Tibial artery (tissue), 4 donors: ENCODE measurements around the gene LRRC1.

Experiments
- DNase-seq, 2 donors: peaks; one replicate each; pipeline ENCODE4 v3.0.0-alpha.2; 2019
- H3K27ac ChIP-seq, 2 donors: fragments of 200-600 bp; sonication (generic) in 1 of 2; 1 replicate in 1 of 2; 2 replicates in 1 of 2; pipeline ENCODE4 v1.5.1; 2018 to 2019; ENCODE audit warnings: mild to moderate bottlenecking in 1 of 2
- H3K27me3 ChIP-seq, 2 donors: fragments of 200-600 bp; sonication (generic) in 1 of 2; one replicate each; pipeline versions ENCODE4 v1.5.1 to v1.6.0; 2016 to 2019
- H3K36me3 ChIP-seq, 3 donors: fragments of 200-600 bp; sonication (generic) in 2 of 3; one replicate each; pipeline ENCODE4 v1.5.1; 2016 to 2019; ENCODE audit warnings: mild to moderate bottlenecking in 2 of 3
- H3K4me1 ChIP-seq, 4 donors: fragments of 200-600 bp; sonication (generic) in 2 of 4; 1 replicate in 3 of 4; 2 replicates in 1 of 4; pipeline ENCODE4 v1.5.1; 2016 to 2019
- H3K4me3 ChIP-seq, 2 donors: fragments of 200-600 bp; sonication (generic) in 1 of 2; 1 replicate in 1 of 2; 2 replicates in 1 of 2; pipeline ENCODE4 v1.5.1; 2018 to 2019; ENCODE audit warnings: mild to moderate bottlenecking in 2 of 2
- H3K9me3 ChIP-seq, 3 donors: fragments of 200-600 bp; sonication (generic) in 1 of 3; one replicate each; pipeline ENCODE4 v1.5.1; 2016 to 2019
- CTCF ChIP-seq, 2 experiments: fragments of 200-600 bp in 1 of 2; fragments of 450-650 bp in 1 of 2; IDR thresholded peaks; one replicate each; pipeline ENCODE4 v1.5.1; 2017 to 2019; ENCODE audit warnings: antibody characterized with exemption in 2 of 2, mild to moderate bottlenecking in 1 of 2, moderate library complexity in 1 of 2
- intact Hi-C: fragments of 100-400 bp; cut with DNase I; formaldehyde crosslinking; loops from one replicate; pipeline ENCODE4 v1.15.0; 2023; ENCODE audit warnings: low total_unique reads

LRRC1 gene

GRCh38 chr6:53915026-53915691 lies 120.4 kb downstream of the LRRC1 start:
- Histone ChIP-seq H3K4me3 (no peak overlapping the region), H3K27ac (no peak overlapping the region), H3K27me3 (no peaks in the 10 kb centered on the region), H3K36me3 (peaks cover 6 to 33% (median 12%) of the 10 kb centered on the region in 3 donors), H3K4me1 (no peaks in the 10 kb centered on the region), H3K9me3 (no peaks in the 10 kb centered on the region)
- TF ChIP-seq CTCF (IDR thresholded peaks at IDR 0.05) = no peak
- intact Hi-C loops = no loop called here
- no peak for DNase-seq

- Histone ChIP-seq H3K27me3 (no peaks in the 10 kb centered on the region), H3K4me3 (no peak overlapping the region), H3K9me3 (no peaks in the 10 kb centered on the region), H3K36me3 (peaks cover 15 to 44% (median 22%) of the 10 kb centered on the region in 3 donors), H3K4me1 (no peaks in the 10 kb centered on the region), H3K27ac (no peak overlapping the region)
- intact Hi-C loops = no loop called here
- DNase-seq = no peak
- no peak for TF ChIP-seq CTCF (IDR thresholded peaks at IDR 0.05)
Measured at GRCh38 chr6:53916804-53917463, 122.1 kb downstream of the LRRC1 start.

- no peak for DNase-seq
- peaks cover 16 to 47% (median 22%) of the 10 kb centered on the region in 3 donors for H3K36me3 ChIP-seq
- no peak overlapping the region for H3K4me3 ChIP-seq
- no peak overlapping the region for H3K27ac ChIP-seq
- peaks cover 0 to 3% (median 0%) of the 10 kb centered on the region in 4 donors for H3K4me1 ChIP-seq
- no peaks in the 10 kb centered on the region for H3K27me3 ChIP-seq
- intact Hi-C loops = no loop called here
- no peaks in the 10 kb centered on the region for H3K9me3 ChIP-seq
- no peak for TF ChIP-seq CTCF (IDR thresholded peaks at IDR 0.05)
Measured at GRCh38 chr6:53917464-53917842, 122.6 kb downstream of the LRRC1 start.

- H3K9me3 ChIP-seq = no peaks in the 10 kb centered on the region
- intact Hi-C loops = no loop called here
- DNase-seq = no peak
- peaks cover 0 to 7% (median 0%) of the 10 kb centered on the region in 4 donors for H3K4me1 ChIP-seq
- no peak overlapping the region for H3K4me3 ChIP-seq
- peaks cover 19 to 48% (median 20%) of the 10 kb centered on the region in 3 donors for H3K36me3 ChIP-seq
- H3K27ac ChIP-seq = no peak overlapping the region
- H3K27me3 ChIP-seq = no peaks in the 10 kb centered on the region
- TF ChIP-seq CTCF (IDR thresholded peaks at IDR 0.05) = no peak
Measured at GRCh38 chr6:53918854-53919510, 124.2 kb downstream of the LRRC1 start.

- no peak for TF ChIP-seq CTCF (IDR thresholded peaks at IDR 0.05)
- no peaks in the 10 kb centered on the region for H3K9me3 ChIP-seq
- H3K36me3 ChIP-seq = peaks cover 10 to 39% (median 20%) of the 10 kb centered on the region in 3 donors
- H3K4me1 ChIP-seq = peaks cover 0 to 7% (median 0%) of the 10 kb centered on the region in 4 donors
- H3K4me3 ChIP-seq = no peak overlapping the region
- intact Hi-C loops = no loop called here
- H3K27ac ChIP-seq = no peak overlapping the region
- no peak for DNase-seq
- H3K27me3 ChIP-seq = no peaks in the 10 kb centered on the region
Measured at GRCh38 chr6:53919881-53920360, 125.1 kb downstream of the LRRC1 start.
